Parathyroid adenoma (tissue), 2 donors: ENCODE data around the gene UGT3A1.

Source experiments
- H2AFZ ChIP-seq: fragments of 300-600 bp; sonication (generic); one replicate; pipeline ENCODE4 v1.7.0; 2017; ENCODE audit warnings: antibody characterized with exemption, mild to moderate bottlenecking
- H3K27ac ChIP-seq: fragments of 300-600 bp; sonication (generic); one replicate; pipeline ENCODE4 v1.7.0; 2017
- H3K27me3 ChIP-seq: fragments of 300-600 bp; sonication (generic); one replicate; pipeline ENCODE4 v1.7.0; 2017; ENCODE audit warnings: low read length; ENCODE audit not compliant: control insufficient read depth, insufficient read depth
- H3K36me3 ChIP-seq: fragments of 300-600 bp; sonication (generic); one replicate; pipeline ENCODE4 v1.7.0; 2017; ENCODE audit warnings: low read length; ENCODE audit not compliant: control insufficient read depth, insufficient read depth
- H3K4me1 ChIP-seq: fragments of 300-600 bp; sonication (generic); one replicate; pipeline ENCODE4 v1.7.0; 2017; ENCODE audit warnings: control low read depth
- H3K4me2 ChIP-seq: fragments of 300-600 bp; sonication (generic); one replicate; pipeline ENCODE4 v1.7.0; 2017; ENCODE audit warnings: low read length
- H3K4me3 ChIP-seq: fragments of 300-600 bp; sonication (generic); one replicate; pipeline ENCODE4 v1.7.0; 2017; ENCODE audit warnings: low read depth, low read length
- H3K79me2 ChIP-seq: fragments of 300-600 bp; sonication (generic); one replicate; pipeline ENCODE4 v1.7.0; 2017; ENCODE audit warnings: control low read depth
- H3K9ac ChIP-seq: fragments of 300-600 bp; sonication (generic); one replicate; pipeline ENCODE4 v1.7.0; 2017; ENCODE audit warnings: mild to moderate bottlenecking
- H3K9me3 ChIP-seq: fragments of 300-600 bp; sonication (generic); one replicate; pipeline ENCODE4 v1.7.0; 2017; ENCODE audit warnings: low read length; ENCODE audit not compliant: control insufficient read depth
- TF ChIP-seq, protein P1 (sequence below): fragments of 300-600 bp; sonication (generic); IDR thresholded peaks from one replicate; pipeline ENCODE4 v1.7.0; 2017; ENCODE audit warnings: antibody characterized with exemption, mild to moderate bottlenecking
- donor health status: primary hyperparathyroidism.

The UGT3A1 gene

DNA sequence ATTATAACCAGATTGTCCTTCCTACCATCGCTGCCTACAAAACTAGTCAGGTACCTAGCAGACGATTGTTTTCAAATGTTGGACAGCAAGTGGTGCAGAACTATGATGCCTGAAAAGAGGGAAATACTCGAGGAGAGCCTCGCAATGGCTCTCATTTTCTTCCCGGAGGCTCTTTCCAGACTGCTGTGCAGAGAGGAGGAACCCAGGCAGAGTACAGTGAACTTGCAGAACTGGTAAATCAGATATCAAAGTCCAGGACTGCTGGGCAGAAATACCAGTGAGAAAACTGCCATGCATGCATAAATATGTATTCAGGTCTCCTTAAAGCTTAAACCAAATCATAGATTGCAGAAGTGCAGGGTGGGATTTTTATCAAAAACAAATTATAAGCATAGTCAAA lies 26.4 kb upstream of the UGT3A1 start:
- H3K4me2 ChIP-seq, result no peak overlapping the region
- no peaks in the 10 kb centered on the region for H3K9me3 ChIP-seq
- H3K27me3 ChIP-seq, result no peaks in the 10 kb centered on the region
- TF ChIP-seq, protein P1, sequence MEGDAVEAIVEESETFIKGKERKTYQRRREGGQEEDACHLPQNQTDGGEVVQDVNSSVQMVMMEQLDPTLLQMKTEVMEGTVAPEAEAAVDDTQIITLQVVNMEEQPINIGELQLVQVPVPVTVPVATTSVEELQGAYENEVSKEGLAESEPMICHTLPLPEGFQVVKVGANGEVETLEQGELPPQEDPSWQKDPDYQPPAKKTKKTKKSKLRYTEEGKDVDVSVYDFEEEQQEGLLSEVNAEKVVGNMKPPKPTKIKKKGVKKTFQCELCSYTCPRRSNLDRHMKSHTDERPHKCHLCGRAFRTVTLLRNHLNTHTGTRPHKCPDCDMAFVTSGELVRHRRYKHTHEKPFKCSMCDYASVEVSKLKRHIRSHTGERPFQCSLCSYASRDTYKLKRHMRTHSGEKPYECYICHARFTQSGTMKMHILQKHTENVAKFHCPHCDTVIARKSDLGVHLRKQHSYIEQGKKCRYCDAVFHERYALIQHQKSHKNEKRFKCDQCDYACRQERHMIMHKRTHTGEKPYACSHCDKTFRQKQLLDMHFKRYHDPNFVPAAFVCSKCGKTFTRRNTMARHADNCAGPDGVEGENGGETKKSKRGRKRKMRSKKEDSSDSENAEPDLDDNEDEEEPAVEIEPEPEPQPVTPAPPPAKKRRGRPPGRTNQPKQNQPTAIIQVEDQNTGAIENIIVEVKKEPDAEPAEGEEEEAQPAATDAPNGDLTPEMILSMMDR, result no peak
- H3K27ac ChIP-seq, result no peak overlapping the region
- H3K79me2 ChIP-seq, result no peaks in the 10 kb centered on the region
- H3K9ac ChIP-seq, result no peak overlapping the region
- H2AFZ ChIP-seq, result no peak overlapping the region
- no peaks in the 10 kb centered on the region for H3K4me1 ChIP-seq
- H3K4me3 ChIP-seq, result no peak overlapping the region
- H3K36me3 ChIP-seq, result no peaks in the 10 kb centered on the region

DNA sequence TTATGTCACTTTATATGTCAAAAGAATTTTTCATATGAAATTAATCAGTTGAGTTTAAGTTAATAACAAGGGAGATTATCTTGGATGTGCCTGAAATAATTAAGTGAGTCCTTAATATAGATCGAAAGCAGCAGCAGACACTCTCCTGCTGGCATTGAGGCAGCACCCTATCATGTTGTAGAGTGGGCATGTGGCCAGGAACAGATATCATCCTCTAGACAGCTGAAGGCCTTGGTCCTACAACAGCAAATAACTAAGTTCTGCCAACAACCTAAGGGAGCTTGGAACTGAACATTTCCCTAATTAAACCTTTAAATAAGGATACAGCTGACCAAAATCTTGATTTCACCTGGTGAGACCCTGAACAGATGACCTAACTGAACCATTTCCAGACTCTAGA lies 25.8 kb upstream of the UGT3A1 start:
- Histone ChIP-seq H3K4me1 (no peaks in the 10 kb centered on the region), H2AFZ (no peak overlapping the region), H3K4me2 (no peak overlapping the region), H3K27ac (no peak overlapping the region), H3K36me3 (no peaks in the 10 kb centered on the region), H3K79me2 (no peaks in the 10 kb centered on the region), H3K4me3 (no peak overlapping the region), H3K9ac (no peak overlapping the region), H3K27me3 (no peaks in the 10 kb centered on the region), H3K9me3 (no peaks in the 10 kb centered on the region)
- TF ChIP-seq, protein P1, result no peak

DNA sequence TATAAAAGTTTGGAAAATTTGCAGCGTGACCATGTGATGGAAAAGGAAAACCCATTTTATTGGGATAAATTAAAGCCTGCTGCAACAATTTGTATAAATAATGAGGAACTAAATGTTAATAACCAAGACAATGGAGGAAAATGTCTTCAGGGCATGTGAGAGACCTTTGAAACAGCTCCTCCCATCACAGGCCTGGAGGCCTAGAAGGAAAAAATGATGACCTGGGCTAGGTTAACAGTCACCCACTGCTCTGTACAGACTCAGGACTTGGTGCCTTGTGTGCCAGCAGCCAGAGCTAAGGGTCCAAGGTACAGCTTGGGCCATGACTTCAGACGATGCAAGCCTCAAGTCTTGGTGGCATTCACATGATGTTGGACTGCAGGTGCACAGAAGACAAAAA lies 22.0 kb upstream of the UGT3A1 start:
- Histone ChIP-seq H3K4me2 (no peak overlapping the region), H3K27me3 (no peaks in the 10 kb centered on the region), H3K9me3 (no peaks in the 10 kb centered on the region), H3K27ac (no peak overlapping the region), H2AFZ (no peak overlapping the region), H3K4me1 (no peaks in the 10 kb centered on the region), H3K9ac (no peak overlapping the region), H3K79me2 (no peaks in the 10 kb centered on the region), H3K4me3 (no peak overlapping the region), H3K36me3 (no peaks in the 10 kb centered on the region)
- TF ChIP-seq, protein P1, result no peak

DNA sequence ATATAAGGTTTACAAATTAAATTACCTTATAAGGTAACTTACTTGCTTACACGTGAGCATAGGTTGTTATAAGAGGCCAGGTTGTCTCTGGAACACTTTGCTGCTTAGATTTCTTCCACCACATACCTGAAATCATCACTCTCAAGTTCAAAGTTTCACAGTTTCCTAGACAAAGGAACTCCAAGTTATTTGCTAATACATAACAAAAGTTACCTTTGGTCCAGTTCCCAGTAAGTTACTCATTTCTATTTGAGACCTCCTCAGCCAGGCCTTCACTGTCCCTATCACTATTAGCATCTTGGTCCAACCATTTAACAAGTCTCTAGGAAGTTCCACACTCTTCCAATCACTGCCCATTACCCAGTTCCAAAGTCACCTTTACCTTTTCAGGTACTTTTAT lies 18.5 kb upstream of the UGT3A1 start:
- H3K4me2 ChIP-seq, result no peak overlapping the region

DNA sequence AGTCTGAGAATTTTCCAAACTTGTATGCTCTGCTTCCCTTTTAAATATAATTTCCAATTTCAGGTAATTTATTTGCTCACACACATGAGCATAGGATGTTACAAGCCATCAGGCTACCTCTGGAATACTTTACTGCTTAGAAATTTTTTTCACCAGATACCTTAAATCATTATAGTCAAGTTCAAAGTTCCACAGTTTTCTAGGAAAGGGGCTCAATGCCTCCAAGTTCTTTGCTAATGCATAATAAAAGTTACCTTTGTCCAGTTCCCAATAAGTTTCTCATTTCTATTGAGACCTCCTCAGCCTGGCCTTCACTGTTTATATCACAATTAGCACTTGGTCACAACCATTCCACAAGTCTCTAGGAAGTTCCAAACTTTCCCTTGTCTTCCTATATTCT lies 16.2 kb upstream of the UGT3A1 start:
- H3K27ac ChIP-seq, result no peak overlapping the region
- H3K4me1 ChIP-seq, result no peaks in the 10 kb centered on the region
- H3K4me3 ChIP-seq, result no peak overlapping the region
- TF ChIP-seq, protein P1, result no peak
- no peaks in the 10 kb centered on the region for H3K27me3 ChIP-seq
- no peak overlapping the region for H3K4me2 ChIP-seq
- no peak overlapping the region for H2AFZ ChIP-seq
- H3K9ac ChIP-seq, result no peak overlapping the region
- H3K79me2 ChIP-seq, result no peaks in the 10 kb centered on the region
- H3K36me3 ChIP-seq, result no peaks in the 10 kb centered on the region
- H3K9me3 ChIP-seq, result peaks cover 2% of the 10 kb centered on the region

More for the DNA sequence above, 18.5 kb upstream of the UGT3A1 start:
- Histone ChIP-seq H3K9ac (no peak overlapping the region), H3K36me3 (no peaks in the 10 kb centered on the region), H3K79me2 (no peaks in the 10 kb centered on the region), H3K4me1 (no peaks in the 10 kb centered on the region), H3K27ac (no peak overlapping the region), H3K4me3 (no peak overlapping the region), H3K27me3 (no peaks in the 10 kb centered on the region), H3K9me3 (peaks cover 2% of the 10 kb centered on the region), H2AFZ (no peak overlapping the region)
- TF ChIP-seq, protein P1, result no peak
